Measurements from ENCODE around the gene UBL3. TPM values are rescaled to one million over a fixed set of nuclear protein-coding genes. Genes with fewer than 3 reads are reported as not detected.
A peak's percentile ranks its signal among the peaks of the same experiment; 100 is the strongest.

The UBL3 gene
- total RNA-seq, 1 experiment from 2014 or later, result 19.0 TPM

DNA sequence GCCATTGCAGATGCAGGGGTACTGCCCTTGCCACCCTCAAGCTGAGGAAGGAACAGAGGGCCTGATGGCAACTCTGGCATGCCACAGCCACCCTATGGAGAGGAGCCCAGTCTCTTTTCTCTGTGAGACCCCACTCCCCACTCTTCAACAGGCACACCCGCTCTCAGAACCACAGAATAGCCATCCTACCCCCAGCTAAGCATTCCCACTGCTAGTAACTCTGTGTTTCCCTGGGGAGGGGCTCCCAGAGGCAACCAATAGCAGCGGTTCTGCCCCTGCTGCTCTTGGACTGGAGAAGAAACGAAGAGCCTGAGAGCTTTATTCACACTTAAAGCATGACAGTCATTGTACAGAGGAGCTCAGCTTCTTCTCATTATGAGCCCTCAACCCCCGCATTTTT is 49.3 kb downstream of the UBL3 start:
- Histone ChIP-seq H3K4ac (ENCODE audit: low read depth, low read length) (no peak overlapping the region), H2BK5ac (ENCODE audit: insufficient read length, low read length) (no peak overlapping the region), H2AFZ (ENCODE audit: low read length) (no peak overlapping the region), H2BK15ac (ENCODE audit: low read depth, low read length) (no peak overlapping the region), H3K9me3 (ENCODE audit: control insufficient read depth, low read depth, low read length) (no peaks in the 10 kb centered on the region), H3K9ac (ENCODE audit: extremely low read depth, insufficient read length, low read length) (no peak overlapping the region), H4K91ac (ENCODE audit: insufficient read length, low read depth, low read length) (no peak overlapping the region), H3K79me2 (ENCODE audit: insufficient read depth, low read length) (no peaks in the 10 kb centered on the region), H3K23ac (ENCODE audit: insufficient read length, low read depth, low read length) (no peak overlapping the region), H3K23me2 (ENCODE audit: insufficient read length, low read depth, low read length, poor library complexity, severe bottlenecking) (no peaks in the 10 kb centered on the region), H2BK12ac (ENCODE audit: insufficient read length, low read depth, low read length) (no peak overlapping the region), H3T11ph (ENCODE audit: low read length) (no peak overlapping the region), H3K4me1 (ENCODE audit: insufficient read depth, low read length) (peaks cover 8% of the 10 kb centered on the region; the same call in 1 of the 2 replicates), H2BK20ac (ENCODE audit: low read depth, low read length, poor library complexity, severe bottlenecking) (no peak overlapping the region), H3K79me1 (ENCODE audit: insufficient read depth, low read depth, low read length, poor library complexity, severe bottlenecking) (peaks cover 3% of the 10 kb centered on the region), H3K27me3 (ENCODE audit: insufficient read depth, low read length) (no peaks in the 10 kb centered on the region), H2AK5ac (ENCODE audit: insufficient read length, low read length) (no peak overlapping the region), H3K56ac (ENCODE audit: insufficient read length, low read depth, low read length) (no peak overlapping the region), H3K18ac (ENCODE audit: insufficient read length, low read depth, low read length) (no peak overlapping the region), H4K8ac (replicated peaks; ENCODE audit: insufficient read length, low read depth, low read length) (no peak overlapping the region), H3K14ac (ENCODE audit: insufficient read depth, low read length) (no peak overlapping the region), H3K27ac (ENCODE audit: insufficient read length, low read depth, low read length) (no peak overlapping the region), H4K5ac (ENCODE audit: insufficient read length, low read depth, low read length) (no peak overlapping the region), H3K4me2 (ENCODE audit: insufficient read depth, insufficient read length, low read length) (no peak overlapping the region), H2BK120ac (ENCODE audit: low read depth, low read length, poor library complexity, severe bottlenecking) (no peak overlapping the region), H4K20me1 (ENCODE audit: control insufficient read depth, insufficient read depth, insufficient read length) (no peaks in the 10 kb centered on the region)
- H3K9me3 Mint-ChIP-seq, result no peaks in the 10 kb centered on the region
- H3K27ac Mint-ChIP-seq, result peak overlapping the region; percentile 60 to 93 (median 88); a peak in 4 of 7 replicates
- WGBS (ENCODE audit: extremely low coverage, insufficient read length, low lambda C conversion rate), result no CpG with 5 or more reads among the region's 4 CpGs
- no peaks in the 10 kb centered on the region for H3K27me3 Mint-ChIP-seq (ENCODE audit: low read depth)
- no peaks in the 10 kb centered on the region for H3K36me3 Mint-ChIP-seq (ENCODE audit: insufficient read depth in 1 of 3, low read depth in 3 of 3)
- TF ChIP-seq, protein P1, sequence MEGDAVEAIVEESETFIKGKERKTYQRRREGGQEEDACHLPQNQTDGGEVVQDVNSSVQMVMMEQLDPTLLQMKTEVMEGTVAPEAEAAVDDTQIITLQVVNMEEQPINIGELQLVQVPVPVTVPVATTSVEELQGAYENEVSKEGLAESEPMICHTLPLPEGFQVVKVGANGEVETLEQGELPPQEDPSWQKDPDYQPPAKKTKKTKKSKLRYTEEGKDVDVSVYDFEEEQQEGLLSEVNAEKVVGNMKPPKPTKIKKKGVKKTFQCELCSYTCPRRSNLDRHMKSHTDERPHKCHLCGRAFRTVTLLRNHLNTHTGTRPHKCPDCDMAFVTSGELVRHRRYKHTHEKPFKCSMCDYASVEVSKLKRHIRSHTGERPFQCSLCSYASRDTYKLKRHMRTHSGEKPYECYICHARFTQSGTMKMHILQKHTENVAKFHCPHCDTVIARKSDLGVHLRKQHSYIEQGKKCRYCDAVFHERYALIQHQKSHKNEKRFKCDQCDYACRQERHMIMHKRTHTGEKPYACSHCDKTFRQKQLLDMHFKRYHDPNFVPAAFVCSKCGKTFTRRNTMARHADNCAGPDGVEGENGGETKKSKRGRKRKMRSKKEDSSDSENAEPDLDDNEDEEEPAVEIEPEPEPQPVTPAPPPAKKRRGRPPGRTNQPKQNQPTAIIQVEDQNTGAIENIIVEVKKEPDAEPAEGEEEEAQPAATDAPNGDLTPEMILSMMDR (conservative IDR thresholded peaks at IDR 0.05), result no peak
- DNase-seq, result no peak
- peak overlapping the region in 1 of 2 experiments; percentile 11; a peak in 1 of 5 replicates for H3K4me3 Mint-ChIP-seq
- peaks cover 18 to 24% of the 10 kb centered on the region in 2 experiments for H3K4me1 Mint-ChIP-seq
